Cardiac fibroblast (primary cell): ENCODE data around the gene KLK3.

Experiments
- DNase-seq, 2 donors: peaks; one replicate each; pipeline versions ENCODE4 v3.0.0 to v3.0.0-alpha.2; 2010; ENCODE audit warnings: low read depth in 2 of 2
- H3K4me3 ChIP-seq, 2 donors: replicated peaks in 1 of 2; 1 replicate in 1 of 2; 2 replicates in 1 of 2; pipeline ENCODE4 v1.5.1; 2011; ENCODE audit warnings: low read depth in 2 of 2, low read length in 2 of 2, mild to moderate bottlenecking in 2 of 2, moderate library complexity in 1 of 2
- TF ChIP-seq, protein P1 (sequence below): IDR thresholded peaks from one replicate; pipeline ENCODE4 v1.5.1; 2011; ENCODE audit warnings: low read depth, mild to moderate bottlenecking, low read length, inconsistent platforms

KLK3 gene

DNA sequence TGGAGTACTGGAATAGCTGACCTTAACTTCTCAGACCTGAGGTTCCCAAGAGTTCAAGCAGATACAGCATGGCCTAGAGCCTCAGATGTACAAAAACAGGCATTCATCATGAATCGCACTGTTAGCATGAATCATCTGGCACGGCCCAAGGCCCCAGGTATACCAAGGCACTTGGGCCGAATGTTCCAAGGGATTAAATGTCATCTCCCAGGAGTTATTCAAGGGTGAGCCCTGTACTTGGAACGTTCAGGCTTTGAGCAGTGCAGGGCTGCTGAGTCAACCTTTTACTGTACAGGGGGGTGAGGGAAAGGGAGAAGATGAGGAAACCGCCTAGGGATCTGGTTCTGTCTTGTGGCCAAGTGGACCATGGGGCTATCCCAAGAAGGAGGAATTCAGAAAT lies 6.3 kb downstream of the KLK3 start:
- H3K4me3 ChIP-seq: no peak overlapping the region
- TF ChIP-seq, protein P1, sequence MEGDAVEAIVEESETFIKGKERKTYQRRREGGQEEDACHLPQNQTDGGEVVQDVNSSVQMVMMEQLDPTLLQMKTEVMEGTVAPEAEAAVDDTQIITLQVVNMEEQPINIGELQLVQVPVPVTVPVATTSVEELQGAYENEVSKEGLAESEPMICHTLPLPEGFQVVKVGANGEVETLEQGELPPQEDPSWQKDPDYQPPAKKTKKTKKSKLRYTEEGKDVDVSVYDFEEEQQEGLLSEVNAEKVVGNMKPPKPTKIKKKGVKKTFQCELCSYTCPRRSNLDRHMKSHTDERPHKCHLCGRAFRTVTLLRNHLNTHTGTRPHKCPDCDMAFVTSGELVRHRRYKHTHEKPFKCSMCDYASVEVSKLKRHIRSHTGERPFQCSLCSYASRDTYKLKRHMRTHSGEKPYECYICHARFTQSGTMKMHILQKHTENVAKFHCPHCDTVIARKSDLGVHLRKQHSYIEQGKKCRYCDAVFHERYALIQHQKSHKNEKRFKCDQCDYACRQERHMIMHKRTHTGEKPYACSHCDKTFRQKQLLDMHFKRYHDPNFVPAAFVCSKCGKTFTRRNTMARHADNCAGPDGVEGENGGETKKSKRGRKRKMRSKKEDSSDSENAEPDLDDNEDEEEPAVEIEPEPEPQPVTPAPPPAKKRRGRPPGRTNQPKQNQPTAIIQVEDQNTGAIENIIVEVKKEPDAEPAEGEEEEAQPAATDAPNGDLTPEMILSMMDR: no peak
- DNase-seq: no peak

DNA sequence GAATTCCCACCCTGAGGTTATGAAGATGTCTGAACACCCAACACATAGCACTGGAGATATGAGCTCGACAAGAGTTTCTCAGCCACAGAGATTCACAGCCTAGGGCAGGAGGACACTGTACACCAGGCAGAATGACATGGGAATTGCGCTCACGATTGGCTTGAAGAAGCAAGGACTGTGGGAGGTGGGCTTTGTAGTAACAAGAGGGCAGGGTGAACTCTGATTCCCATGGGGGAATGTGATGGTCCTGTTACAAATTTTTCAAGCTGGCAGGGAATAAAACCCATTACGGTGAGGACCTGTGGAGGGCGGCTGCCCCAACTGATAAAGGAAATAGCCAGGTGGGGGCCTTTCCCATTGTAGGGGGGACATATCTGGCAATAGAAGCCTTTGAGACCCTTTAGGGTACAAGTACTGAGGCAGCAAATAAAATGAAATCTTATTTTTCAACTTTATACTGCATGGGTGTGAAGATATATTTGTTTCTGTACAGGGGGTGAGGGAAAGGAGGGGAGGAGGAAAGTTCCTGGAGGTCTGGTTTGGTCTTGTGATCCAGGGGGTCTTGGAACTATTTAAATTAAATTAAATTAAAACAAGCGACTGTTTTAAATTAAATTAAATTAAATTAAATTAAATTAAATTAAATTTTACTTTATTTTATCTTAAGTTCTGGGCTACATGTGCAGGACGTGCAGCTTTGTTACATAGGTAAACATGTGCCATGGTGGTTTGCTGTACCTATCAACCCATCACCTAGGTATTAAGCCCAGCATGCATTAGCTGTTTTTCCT lies 7.0 kb downstream of the KLK3 start:
- H3K4me3 ChIP-seq: no peak overlapping the region
- no peak for DNase-seq
- TF ChIP-seq, protein P1: no peak

DNA sequence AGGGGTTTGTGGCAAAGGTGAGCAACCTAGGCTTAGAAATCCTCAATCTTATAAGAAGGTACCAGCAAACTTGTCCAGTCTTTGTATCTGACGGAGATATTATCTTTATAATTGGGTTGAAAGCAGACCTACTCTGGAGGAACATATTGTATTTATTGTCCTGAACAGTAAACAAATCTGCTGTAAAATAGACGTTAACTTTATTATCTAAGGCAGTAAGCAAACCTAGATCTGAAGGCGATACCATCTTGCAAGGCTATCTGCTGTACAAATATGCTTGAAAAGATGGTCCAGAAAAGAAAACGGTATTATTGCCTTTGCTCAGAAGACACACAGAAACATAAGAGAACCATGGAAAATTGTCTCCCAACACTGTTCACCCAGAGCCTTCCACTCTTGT lies 14.8 kb downstream of the KLK3 start:
- DNase-seq: no peak
- TF ChIP-seq, protein P1: no peak

DNA sequence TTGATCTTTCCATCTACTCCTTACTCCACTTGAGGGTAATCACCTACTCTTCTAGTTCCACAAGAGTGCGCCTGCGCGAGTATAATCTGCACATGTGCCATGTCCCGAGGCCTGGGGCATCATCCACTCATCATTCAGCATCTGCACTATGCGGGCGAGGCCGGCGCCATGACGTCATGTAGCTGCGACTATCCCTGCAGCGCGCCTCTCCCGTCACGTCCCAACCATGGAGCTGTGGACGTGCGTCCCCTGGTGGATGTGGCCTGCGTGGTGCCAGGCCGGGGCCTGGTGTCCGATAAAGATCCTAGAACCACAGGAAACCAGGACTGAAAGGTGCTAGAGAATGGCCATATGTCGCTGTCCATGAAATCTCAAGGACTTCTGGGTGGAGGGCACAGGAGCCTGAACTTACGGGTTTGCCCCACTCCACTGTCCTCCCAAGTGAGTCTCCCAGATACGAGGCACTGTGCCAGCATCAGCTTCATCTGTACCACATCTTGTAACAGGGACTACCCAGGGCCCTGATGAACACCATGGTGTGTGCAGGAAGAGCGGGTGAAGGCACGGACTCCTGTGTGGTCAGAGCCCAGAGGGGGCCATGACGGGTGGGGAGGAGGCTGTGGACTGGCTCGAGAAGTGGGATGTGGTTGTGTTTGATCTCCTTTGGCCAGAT lies 15.8 kb downstream of the KLK3 start:
- TF ChIP-seq, protein P1: peak; percentile 18
- no peak overlapping the region for H3K4me3 ChIP-seq
- peak; percentile 3 to 28 for DNase-seq

More for the DNA sequence above, 14.8 kb downstream of the KLK3 start:
- H3K4me3 ChIP-seq: no peak overlapping the region

DNA sequence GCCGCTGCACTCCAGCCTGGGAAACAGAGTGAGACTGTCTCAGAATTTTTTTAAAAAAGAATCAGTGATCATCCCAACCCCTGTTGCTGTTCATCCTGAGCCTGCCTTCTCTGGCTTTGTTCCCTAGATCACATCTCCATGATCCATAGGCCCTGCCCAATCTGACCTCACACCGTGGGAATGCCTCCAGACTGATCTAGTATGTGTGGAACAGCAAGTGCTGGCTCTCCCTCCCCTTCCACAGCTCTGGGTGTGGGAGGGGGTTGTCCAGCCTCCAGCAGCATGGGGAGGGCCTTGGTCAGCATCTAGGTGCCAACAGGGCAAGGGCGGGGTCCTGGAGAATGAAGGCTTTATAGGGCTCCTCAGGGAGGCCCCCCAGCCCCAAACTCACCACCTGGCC lies 18.3 kb downstream of the KLK3 start, which contains the start of gene KLK2:
Gene KLK2 (plus strand): TSS at position 384 of the 400 bp plus-strand sequence. CDS start 35 bp downstream, outside the sequence.
- DNase-seq: no peak
- no peak within 1 kb of the TSS for H3K4me3 ChIP-seq
- TF ChIP-seq, protein P1: no peak

DNA sequence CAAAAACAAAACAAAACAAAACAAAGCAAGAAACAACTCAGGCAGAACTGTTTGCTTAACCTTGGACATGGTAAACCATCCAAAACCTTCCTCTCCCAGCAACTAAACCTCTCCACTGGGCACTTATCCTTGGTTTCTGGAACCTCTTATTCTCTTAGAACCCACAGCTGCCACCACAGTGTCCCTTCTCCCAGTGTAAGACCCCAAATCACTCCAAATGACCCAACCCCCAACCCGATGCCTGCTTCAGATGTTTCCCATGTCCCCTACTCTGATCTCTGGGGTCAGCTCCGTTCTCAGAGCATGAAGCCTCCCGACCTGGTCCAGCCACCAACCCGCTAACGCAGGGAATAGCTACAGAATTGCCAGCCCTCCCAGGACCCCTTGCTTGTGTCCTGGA lies 19.5 kb downstream of the KLK3 start:
- TF ChIP-seq, protein P1: no peak
- no peak for DNase-seq
- H3K4me3 ChIP-seq: no peak overlapping the region
